ENCODE results near the gene MCTS1.

- TF ChIP-seq POLR2A (IDR thresholded peaks at IDR 0.05; ENCODE audit: low read depth, low read length) (no peak), POU2F2 (IDR thresholded peaks at IDR 0.05; ENCODE audit: low read depth, low read length) (no peak), TAF1 (IDR thresholded peaks at IDR 0.05; ENCODE audit: low read depth, low read length) (no peak)
These were observed 43.2 kb downstream of the MCTS1 start for GRCh38 chrX:120647127-120647526.

All from GM12891 (cell line).